Subcutaneous adipose tissue (tissue), 4 donors: ENCODE results near the gene DTYMK. TPM values are rescaled to one million over a fixed set of nuclear protein-coding genes. Genes with fewer than 3 reads are reported as not detected.

Source experiments
- total RNA-seq, 4 donors: library from RNA; depleted of rRNA; stranded (reverse); fragments of >200 nt; gene quantifications; one replicate each; pipeline ENCODE4 v1.1.0, GENCODE V29; 2016
- TF ChIP-seq, protein P1 (sequence below): fragments of 450-650 bp; IDR thresholded peaks from one replicate; pipeline ENCODE4 v1.5.1; 2016; ENCODE audit warnings: low read depth, mild to moderate bottlenecking, control low read depth, antibody characterized with exemption, moderate library complexity

DTYMK gene
- total RNA-seq, 4 donors from 2014 or later: 10.4 to 20.5 (median 17.2) TPM

DNA sequence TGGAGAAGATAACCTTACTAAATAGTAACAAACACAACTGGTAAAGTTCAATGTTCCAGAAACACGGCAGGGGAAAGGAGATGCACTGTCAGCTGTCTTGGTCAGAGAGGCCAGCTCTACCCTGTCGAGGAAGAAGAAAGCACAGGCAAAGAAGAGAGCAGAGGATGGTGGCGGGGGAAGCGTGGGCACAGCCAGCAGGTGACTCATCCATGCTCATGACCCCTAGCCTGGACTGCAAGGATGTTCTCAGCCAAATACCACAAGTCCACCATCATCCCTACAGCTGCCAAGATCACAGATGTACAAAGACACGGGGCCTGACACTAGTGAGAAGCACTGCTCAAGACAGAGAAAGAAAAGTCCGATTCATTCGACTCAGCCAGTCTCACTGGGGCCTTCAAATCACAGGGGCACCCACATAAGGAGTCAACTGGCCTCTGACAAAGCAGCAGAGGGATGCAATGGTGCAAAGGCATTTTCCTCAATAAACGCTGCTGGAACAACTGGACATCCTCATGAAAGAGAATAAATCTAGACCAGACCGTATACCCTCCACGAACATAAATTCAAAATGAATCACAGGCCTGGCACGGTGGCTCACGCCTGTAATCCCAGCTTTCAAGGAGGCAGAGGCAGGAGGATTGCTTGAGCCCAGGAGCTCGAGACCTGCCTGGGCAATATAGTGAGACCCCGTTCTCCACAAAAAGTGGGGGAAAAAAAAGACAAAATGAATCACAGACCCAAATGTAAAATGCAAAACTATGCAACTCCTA lies 5.6 kb downstream of the DTYMK start:
- TF ChIP-seq, protein P1, sequence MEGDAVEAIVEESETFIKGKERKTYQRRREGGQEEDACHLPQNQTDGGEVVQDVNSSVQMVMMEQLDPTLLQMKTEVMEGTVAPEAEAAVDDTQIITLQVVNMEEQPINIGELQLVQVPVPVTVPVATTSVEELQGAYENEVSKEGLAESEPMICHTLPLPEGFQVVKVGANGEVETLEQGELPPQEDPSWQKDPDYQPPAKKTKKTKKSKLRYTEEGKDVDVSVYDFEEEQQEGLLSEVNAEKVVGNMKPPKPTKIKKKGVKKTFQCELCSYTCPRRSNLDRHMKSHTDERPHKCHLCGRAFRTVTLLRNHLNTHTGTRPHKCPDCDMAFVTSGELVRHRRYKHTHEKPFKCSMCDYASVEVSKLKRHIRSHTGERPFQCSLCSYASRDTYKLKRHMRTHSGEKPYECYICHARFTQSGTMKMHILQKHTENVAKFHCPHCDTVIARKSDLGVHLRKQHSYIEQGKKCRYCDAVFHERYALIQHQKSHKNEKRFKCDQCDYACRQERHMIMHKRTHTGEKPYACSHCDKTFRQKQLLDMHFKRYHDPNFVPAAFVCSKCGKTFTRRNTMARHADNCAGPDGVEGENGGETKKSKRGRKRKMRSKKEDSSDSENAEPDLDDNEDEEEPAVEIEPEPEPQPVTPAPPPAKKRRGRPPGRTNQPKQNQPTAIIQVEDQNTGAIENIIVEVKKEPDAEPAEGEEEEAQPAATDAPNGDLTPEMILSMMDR: no peak

DNA sequence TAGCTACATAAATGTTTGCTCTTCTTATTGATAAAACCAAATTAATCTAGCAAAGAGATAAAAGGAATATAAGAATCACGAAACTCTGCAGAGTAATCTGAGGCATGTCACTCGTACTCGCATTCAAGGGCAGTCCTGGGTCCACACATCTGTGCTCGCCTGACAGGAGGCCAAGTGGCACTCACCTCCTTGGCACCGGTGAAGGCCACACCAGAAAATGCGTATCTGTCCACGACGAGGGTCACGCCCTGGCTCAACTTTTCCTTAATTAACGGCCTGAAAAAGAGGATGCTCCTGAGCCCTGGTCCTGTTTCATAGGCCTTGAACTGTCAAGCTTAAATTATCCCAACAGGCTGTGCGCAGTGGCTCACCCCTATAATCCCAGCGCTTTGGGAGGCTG lies 6.6 kb downstream of the DTYMK start:
- TF ChIP-seq, protein P1: no peak

DNA sequence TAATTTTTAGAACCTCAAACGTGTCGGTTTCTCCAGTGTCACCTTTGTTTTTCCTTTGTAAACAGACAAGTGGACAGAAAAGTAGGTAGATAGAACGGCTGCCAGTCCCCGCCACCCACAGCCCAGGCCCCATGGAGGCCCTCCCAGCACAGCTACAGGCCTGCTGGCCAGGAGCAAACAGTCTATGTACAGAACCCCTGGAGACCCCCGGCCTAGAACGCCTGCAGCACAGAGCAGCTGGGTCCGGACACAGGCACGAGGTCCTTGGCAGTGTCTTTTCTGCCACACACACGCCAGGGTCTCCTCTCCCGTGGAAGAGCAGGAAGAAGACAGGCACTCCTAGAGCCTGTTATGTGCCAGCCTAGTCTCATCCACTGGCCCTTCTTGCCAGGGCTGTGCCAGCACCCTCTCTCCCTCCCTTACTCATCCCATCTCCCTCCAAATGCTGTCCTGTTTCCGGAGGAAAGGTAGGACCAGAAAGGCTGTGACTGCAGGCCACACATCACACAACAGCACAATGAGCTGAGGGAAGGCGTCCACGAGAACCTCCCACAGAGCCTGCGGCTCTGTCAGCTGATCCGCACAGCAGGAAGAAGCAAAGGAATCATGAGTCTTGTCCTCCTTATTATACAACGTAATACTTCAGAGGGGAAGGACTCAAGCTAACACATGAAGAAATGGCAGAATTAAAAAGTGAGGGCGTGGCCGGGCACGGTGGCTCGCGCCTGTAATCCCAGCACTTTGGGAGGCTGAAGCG lies 7.7 kb downstream of the DTYMK start:
- TF ChIP-seq, protein P1: no peak

DNA sequence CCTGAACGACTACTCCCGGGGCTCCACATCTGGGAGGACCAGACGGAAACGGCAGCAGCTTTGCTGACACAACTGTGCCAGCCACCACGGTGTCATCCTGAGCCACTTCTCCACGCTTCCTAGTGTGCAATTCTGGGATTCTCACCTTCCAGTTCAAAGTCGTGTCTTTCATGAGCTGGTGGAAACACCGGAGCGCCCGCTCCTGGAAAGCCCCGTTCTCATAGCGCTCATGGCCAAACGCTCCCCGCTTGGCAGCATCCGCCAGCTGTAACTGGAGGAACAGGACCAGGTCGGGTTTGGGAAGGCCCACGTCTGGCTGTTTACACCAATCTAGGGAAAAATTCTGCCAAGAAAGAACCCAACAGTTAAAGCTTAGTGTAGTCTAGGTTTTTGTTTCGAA lies 8.3 kb downstream of the DTYMK start:
- TF ChIP-seq, protein P1: no peak

DNA sequence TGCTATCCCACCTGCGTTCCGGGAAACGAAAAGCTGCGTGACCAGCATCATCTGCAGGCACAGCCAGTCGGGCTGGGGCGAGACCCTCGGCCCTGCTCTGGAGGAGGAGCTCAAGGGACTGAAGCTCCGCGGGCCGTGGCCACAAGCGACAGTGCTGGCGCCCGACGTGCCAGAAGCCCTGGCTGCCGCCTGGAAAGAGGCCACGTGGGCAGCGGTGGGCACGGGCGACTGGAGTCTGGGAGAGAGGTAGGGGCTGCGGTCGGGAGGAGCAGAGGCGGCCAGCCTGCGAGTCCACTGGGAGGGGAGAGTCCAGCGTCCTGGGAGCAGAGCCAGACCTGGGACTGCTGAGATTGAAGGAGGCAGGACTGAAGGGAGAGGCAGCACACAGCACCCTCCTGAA lies 9.2 kb downstream of the DTYMK start:
- TF ChIP-seq, protein P1: no peak

DNA sequence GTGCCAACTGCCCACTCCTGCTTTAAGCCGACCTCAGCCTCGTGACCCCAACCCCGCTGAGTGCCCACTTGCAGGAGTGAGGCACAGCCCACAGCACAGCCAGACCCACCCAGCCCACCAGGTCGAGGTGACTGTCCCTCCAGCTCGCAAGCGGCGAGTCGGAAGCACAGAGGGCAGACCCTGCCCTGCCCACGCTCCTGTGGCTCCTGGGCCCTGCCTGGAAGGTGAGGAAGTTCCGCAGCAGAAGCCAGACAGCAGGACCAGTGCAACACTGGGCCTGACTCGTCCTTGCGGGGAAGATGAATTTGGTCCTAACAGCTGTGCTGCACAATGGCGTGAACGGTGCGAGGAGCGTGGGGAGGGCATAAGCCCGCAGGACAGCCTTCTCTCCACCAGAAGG lies 9.9 kb downstream of the DTYMK start:
- TF ChIP-seq, protein P1: no peak

DNA sequence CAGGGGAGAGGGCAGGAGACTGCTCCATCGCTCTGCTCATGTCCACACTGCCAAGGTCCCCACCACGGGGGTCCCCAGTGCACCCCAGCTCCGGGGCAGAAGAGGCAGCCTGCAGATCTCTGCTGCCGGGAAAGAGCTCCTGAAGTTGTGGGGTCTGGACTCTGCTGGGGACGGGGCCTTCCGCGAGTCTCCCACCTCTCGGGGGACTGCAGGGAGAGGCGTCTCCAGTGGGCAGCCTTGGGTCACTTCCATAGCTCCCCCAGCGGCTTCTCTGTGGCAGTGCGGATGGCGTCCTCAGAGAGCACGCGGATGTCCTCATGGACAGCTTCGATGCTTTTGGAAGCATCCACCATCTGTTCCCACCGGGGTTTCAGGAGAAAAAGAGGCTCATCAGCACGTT lies 10.7 kb downstream of the DTYMK start:
- TF ChIP-seq, protein P1: no peak
